GM19025 (cell line): ENCODE data around the gene NUDT1.

Experiments
- ATAC-seq: cut with Tn5 transposase; IDR thresholded peaks from one replicate; pipeline ENCODE4 v1.9.1; 2021; ENCODE audit warnings: mild to moderate bottlenecking, low read depth, moderate library complexity; ENCODE audit not compliant: unreplicated experiment

Gene NUDT1

DNA sequence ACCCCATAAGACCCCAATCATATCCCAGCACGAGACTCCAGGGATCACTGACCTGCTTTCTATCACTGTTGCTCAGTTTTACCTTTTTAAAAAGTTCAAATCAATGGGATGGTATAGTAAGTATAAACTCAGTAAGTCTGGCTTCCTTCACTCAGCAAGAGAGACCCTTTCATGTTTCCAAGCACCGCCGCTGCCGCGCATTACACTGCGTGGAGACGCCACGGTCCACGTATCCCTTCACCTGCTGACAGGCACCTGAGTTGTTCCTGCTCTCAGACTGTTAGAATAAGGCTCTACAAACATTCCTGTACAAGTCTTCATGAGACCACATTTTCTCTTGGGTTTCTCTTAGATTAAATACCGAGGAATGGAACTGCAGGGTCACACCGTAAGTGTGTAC lies 37.6 kb upstream of the NUDT1 start:
- ATAC-seq, result no peak

DNA sequence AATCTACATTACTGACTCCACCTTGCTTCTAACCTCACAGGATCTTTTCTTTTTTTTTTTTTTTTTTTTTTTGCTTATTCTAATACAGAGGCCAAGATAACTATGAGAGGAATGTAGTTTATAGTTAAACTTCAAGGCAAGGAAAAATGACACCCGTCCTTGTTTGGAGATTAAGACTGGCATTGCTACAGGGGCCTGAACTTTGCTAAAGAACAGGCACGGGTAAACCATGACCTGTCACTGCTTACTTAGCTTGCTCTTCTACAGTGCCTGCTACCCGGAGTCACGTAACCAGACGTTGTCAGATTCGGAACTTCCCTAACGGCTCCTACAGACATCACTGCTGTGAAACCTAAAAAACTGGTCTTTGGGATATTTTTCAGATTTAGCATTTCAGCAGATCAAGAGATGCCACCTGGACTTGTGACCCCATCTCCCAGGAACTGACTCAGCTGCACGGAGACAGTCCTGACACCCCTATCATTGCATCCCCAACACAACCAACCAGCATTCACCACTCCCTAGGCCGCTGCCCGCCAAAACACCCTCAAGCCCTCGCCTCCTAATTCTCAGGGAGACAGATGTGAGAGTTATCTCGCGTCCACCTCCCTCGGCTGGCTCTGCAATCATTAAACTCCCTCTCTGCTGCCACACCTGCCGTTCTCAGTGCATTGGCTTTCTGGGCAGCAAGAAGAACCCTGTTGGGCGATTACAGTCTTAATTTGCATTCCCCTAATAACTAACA lies 36.8 kb upstream of the NUDT1 start:
- no peak for ATAC-seq

DNA sequence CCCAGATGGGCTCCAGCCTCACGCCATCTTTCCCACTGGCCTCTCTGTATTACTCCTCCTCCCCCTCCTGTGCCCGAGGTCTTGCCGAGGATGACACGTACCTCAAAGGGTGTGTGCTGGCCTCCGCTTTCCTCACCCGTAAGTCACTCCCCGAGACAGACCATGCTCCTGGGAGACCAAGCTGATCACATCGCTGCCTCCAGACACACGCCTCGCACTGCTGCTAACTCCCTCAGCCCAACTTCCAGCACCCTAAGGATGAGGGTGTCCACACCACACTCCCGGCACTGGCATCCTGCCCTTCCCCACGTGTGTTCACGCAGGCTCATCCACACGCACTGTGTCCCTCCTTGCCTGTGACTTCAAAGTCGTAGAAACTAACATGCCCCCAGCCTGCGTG lies 33.3 kb upstream of the NUDT1 start:
- no peak for ATAC-seq

DNA sequence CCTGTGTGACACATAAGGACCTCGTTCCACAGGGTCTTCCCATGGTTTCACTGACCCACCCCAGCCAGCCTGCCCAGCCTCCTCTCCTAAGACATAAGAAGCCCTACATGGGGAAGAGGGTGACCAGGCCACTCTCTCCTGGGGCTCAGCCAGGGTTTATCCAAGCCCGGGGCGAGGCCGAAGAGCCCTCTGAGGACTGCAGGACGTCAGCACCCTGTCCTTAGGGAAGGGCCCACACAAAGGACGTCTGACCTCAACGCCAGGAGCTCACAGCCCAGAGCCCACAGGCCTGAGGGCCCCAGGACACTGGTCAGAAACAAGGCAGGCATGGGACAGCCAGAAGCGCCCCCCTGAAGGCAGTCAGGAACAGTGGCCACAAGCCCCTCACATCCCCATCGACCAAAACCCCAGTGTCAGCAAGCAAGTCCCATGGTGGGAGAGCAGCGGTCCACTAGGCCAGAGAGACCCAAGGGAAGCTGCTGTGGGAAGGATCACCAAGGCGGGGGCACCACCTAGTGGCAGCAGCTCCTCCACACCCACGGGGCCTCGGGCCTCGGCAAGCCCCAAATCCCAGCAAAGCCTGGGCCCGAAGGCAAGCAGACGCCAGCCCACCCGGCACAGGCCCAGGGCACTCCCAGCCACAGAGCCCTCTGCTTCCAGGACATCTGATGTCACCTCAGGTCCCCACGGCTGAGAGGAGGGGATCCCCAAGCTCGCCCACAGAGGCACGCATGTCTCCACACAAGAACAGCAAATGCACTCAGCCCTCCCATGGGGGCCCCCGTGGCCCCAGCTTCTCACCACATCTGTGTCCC lies 32.7 kb upstream of the NUDT1 start:
- ATAC-seq, result peak; percentile 73

DNA sequence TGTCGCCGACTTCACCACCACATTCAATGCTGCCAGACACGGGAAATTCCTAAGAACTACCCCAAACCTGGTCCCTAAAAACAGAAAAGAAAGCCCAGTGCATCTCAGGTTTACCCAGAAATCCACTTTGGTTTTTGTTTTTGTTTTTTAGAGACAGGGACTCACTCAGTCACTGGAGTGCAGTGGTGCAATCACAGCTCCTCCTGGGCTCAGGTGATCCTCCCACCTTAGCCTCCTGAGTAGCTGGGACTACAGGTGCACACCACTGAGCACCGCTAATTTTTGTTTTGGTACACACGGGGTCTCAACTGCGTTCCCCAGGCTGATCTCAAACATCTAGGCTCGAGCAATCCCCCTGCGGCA lies 32.1 kb upstream of the NUDT1 start:
- ATAC-seq, result no peak

DNA sequence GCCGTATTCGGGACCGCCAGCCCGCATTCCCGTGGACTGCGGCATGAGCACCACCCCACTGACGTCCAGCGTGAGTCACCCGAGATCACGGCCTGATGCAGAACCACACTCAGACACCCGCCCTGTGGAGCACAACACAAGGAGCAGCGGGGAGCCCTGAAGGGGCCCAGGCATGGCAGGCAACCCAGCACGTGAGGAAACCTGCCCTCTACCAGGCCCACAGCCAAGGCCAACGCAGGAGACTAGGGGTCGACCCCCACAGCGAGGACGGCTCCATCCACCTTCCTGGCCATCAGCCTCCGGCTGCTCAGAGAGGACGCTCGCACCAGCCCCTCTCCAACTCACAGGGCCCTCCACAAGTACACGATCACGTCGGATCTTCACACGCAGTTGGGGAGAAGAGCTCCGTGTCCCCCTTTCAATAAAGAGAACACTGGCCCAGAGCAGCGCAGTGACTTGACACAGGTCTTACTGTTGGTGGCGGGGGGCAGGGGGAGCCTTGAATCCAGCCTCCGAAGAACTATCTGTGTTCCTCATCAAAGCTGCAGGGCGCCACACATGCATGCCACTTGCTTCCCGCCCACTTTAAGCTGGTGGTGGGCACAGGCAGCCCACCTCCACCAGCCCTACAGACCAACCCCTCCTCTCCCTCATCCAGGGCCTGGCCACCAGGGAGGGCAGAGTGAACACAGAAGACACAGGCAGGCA lies 31.3 kb upstream of the NUDT1 start:
- no peak for ATAC-seq

DNA sequence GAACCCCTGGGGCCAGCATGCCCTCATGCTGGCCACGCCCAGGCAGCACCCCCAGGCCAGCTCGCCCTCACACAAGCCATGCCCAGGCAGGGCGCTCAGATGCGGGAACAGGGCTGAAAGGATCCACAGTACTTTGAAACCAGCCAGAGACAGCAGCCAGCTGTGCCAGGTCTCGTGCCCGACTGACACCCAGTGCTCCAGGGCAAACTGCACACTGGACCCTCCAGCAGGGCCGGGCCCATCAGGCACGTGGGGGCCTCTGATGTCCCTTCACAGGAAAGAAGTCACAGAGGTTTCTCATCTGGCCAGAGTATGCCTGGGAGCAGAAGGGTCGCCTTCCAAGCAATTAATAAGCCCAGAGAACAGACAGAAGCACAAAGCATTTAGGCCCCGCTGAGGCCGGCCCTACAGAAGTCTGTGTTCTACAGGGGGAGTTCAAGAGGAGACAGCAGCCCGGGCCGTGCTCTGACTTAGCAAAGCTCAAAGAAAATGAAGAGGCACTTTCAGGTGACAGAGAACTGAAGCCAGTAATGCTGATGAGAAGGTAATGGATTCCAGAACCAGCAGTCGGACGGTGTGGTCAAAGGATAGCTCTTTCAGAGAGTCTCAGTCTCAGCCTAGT lies 30.7 kb upstream of the NUDT1 start:
- no peak for ATAC-seq

DNA sequence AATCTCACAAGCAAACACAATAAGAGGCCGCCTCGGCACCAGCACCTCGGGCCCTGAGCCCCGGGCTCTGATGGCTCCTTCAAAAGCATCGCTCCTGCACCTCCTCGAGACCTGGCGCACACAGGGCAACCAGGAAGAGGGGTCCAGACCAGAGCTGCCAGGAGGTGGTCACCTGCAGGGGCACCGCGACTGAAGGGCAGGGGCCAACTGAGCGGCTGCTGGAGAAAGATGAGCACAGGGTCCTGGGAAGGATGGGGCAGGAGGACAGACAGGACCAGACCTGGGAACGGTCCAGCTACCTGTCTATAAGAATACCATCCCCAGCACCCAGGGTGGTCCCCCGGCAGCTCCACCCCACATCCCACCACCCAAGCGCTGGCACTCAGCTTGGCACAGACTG lies 30.1 kb upstream of the NUDT1 start:
- ATAC-seq, result no peak

DNA sequence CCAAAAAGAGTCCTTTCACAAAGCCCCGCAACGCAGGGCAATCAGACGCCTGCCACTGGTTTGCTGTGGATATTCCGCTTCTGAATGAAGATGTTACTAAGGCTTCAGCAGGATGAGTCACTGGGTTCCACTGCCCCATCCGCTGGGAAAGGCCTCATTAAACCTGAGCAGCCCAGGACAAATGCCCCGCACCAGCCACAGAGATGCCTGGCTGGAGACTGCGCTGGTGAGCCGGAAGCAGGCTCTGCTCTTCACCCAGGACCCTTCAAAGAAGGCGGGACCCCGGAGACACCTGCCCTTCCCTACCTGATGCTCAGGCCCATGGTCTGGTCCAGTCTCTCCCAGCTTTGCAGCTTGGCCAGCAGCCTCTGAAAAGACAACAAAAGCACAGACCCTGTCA lies 29.1 kb upstream of the NUDT1 start:
- ATAC-seq, result no peak

DNA sequence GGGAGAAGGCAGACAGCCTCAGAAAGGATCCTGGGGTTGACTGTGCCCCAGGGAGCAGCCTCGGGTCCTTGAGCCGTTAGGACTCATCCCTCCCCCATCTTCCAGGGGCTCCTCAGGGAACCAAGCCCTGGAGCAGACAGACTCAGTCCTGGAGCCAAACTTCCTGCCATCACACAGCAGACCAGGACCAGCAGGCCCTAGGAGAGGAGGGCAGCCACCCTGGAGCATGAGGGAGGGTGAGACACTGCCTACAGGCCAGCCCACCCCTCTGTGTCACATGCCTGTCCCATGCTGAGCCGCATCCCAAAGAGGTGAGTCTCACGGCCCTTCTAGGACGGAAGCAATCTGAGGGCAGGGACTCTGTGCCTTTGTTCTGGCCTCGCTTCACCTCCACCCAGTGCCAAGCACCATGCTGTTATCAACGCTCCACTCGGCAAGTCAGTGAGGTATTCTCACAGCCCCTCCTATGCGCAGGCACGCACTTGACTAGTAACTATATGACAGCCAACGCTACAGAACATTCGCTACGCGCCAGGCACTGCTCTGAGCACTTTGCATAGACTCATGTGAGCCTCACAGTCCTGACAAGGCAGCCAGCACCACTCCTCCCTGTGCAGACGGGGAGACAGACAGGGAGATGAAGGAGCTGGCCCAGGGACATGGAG lies 28.3 kb upstream of the NUDT1 start:
- ATAC-seq, result no peak

DNA sequence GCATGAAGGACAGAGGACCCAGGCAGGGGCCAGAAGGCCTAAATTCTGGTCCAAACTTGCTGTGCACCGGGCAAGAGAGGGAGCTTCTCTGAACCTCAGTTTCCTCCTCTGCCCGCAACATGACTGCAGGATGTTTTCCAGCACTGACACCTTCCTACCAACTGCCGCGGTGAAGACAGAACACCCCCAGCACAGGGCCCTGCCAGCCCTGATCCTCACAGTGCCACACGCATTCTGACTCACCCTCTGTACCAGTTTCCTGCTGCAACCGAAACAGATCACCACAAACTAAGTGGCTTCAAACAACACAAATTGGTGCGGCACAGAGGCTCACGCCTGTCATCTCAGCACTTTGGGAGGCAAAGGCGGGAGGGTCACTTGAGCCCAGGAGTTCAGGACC lies 27.4 kb upstream of the NUDT1 start:
- ATAC-seq, result no peak

DNA sequence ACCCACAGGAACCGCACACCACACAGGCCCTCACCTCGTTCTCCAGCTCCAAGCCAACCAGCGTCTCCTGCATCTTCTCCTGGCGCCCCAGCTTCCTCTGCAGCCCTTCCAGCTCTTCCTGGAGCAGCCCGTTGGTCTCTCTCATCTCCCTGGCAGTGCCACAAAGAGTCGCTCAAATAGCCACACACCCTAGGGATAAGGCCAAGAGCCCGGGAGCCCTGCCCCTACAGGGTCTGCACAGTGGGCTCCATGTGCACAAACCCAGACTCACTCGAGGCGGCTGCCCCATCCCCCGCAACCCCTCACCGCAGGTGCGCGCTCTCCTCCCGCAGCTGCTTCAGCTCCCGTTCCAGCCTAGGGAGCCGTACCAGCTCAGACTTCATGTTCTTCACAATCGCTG lies 26.2 kb upstream of the NUDT1 start:
- ATAC-seq, result no peak

DNA sequence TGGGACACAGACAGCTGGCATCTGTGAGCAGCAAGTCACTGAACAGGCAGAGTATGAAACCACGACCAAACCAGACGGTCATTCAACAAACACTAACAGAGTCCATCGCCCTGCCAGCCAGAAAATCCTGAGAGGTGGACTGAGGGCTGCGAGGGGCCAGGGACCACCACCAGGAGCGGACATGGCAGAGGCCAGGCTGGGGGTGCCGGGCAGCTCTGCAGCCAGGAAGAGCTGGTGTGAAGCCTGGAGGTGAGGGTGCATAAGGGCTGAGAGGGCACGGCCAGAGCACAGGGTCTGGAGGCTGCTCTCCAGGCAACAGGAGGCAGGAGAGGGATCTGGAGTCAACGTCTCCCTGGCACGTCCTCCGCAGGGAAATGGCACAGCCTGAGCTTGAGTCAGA lies 24.8 kb upstream of the NUDT1 start:
- ATAC-seq, result no peak

DNA sequence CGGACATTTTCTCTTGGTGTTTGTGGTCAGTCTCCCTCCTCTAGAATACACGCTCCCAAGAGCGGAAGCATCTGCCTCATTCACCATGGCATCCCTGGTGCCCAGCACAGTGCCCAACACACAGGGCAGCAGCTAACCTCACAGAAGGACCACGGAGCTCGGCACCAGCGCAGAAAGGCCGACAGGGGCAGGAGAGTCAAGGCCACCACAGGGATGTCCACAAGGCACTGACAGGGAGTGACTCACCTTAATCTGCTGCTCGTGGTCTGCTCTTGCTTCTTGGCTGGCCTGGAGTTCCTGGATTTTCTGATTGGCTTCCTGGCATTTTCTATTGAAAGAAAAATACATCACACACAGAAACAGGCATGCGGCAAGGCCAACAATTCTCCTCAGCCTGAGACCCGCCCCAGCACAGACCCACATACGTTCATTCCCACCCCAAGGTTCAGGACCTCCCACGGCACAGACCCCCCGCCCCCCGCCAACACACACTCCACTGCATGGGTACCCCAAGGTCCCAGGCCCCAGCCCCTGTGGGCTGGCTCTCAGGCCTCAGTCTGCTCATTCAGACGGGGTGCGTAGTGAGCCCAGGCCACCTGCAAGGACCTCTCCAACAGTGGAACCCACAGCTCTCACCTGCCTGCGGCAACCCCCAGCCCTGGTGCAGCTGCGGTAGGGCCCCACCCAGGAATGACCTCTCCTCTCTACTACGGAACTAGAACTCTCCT lies 24.1 kb upstream of the NUDT1 start:
- ATAC-seq, result no peak

DNA sequence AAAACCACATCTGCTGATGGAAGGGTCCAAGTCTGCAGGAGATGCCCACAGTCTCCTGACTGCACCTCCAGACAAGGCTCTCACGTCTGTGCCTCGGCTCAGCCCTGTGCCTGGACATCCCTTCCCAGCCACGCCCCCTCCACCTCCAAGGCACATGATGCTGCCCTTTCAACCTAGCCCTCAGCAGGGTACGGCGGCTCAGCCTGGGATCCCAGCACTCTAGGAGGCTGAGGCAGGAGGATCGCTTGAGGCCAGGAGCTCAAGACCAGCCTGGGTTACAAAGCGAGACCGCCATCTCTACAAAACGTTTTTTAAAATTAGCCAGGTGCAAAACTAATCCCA lies 23.6 kb upstream of the NUDT1 start:
- ATAC-seq, result no peak

DNA sequence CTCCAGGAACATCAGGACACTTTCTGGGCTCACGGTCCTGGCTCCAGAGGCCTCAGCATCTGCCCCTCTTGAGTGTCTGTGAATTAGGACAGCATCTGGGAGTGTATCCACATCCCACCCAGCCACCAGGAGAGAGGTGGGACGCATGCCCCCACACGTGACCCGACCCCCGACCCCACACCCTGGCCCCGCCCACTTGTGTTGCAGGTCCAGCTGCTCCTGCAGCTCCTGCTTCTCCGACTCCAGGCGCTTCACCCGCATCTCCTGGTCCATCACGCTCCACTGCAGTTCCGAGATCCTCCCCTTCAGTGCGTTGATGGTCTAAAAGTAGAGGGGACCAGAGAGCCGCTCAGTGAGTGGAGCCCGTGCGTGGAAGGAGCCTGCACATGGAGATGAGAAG lies 22.9 kb upstream of the NUDT1 start:
- no peak for ATAC-seq

DNA sequence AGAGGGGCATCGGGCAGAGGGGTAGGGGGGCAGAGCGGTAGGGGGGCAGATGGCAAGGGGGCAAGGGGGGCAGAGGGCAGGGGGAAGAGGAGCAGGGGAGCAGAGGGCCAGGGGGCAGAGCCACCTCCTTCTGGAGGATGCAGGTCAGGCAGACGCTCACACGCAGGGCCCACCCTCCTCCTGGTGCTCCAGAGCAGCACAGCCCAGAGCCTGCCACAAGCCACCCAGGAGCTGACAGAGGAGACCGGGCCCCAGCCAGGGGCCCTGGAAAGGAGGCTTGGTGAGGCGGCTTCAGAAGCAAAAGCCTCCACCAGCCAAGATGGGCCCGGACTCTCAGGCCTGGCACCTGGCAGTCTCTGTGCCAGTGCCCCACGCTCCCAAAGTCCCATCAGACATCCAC lies 22.4 kb upstream of the NUDT1 start:
- no peak for ATAC-seq

DNA sequence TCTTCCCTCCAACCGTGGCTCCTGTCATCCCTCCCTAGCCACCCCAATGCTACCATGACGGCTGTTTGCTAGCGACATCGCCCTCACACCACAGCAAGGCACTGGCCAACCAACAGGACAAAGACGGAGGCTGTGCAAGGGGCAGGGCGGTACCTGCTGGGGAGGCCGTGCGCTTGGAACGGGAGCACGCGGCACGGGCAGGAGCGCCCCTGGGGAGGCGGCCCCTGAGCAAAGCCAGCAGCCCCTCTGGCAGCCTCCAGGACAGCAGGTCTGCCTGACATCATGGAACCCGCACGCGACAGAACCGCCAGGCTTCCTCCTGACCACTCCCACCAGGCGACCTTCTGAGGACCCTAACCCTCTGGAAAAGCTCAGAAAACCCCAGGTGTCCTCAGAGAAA lies 22.0 kb upstream of the NUDT1 start:
- ATAC-seq, result no peak

DNA sequence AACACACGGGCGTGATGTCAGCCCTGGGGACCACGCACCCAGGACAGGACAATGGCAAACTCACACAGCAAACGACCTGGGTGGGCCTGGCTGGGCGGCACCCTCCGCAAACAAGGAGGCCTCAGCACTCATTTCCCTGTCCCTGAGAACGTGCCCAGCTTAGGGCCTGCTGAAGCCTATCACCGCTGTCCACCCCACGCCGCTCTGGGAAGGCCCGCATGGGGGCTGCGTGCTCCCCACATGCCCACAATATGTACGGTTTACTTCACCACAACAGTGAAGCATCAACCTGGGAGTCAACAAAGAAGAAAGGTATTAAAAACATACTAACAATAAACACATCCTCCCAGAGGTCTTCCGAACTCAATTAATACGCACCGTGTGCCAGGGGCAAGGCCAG lies 21.5 kb upstream of the NUDT1 start:
- no peak for ATAC-seq

DNA sequence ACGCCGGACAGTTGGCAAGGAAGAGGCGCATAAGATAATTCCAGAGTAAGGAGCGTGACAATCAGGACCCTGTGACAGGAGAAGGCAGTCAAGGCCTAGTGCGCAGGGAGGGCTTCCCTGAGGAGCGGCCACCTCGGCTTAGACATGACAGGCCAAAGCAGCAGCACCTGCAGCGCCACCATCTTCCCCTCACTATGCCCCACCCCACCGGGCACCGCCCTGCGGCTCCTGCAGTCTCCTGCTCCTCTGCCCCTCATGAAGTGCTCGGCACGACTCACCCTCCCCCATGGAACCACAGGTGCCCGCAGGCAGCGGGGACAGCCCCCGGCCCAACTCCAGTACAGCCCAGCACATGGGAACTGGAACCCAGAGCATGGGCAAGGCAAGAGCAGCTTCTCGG lies 21.1 kb upstream of the NUDT1 start:
- no peak for ATAC-seq
